Skeletal muscle satellite cell (primary cell): ENCODE data around the gene MBD6.

Source experiments
- H3K27me3 ChIP-seq: 2 replicates; pipeline ENCODE4 v1.7.0; 2013; ENCODE audit warnings: low read length; ENCODE audit not compliant: control insufficient read depth, insufficient read depth
- H3K36me3 ChIP-seq: 2 replicates; pipeline ENCODE4 v1.7.0; 2013; ENCODE audit warnings: mild to moderate bottlenecking, control low read depth, low read length; ENCODE audit not compliant: insufficient read depth
- H3K4me1 ChIP-seq: 2 replicates; pipeline ENCODE4 v1.7.0; 2013; ENCODE audit warnings: low read length; ENCODE audit not compliant: control insufficient read depth, insufficient read depth
- H3K4me2 ChIP-seq: 2 replicates; pipeline ENCODE4 v1.7.0; 2013; ENCODE audit warnings: mild to moderate bottlenecking, low read length
- H3K4me3 ChIP-seq: 2 replicates; pipeline ENCODE4 v1.7.0; 2013; ENCODE audit warnings: low read length
- H3K9ac ChIP-seq: 2 replicates; pipeline ENCODE4 v1.7.0; 2013; ENCODE audit warnings: mild to moderate bottlenecking, low read depth, low read length, moderate library complexity
- H3K9me3 ChIP-seq: replicated peaks from 2 replicates; pipeline ENCODE4 v1.7.0; 2013; ENCODE audit warnings: mild to moderate bottlenecking, control low read depth, low read length

MBD6 gene

DNA sequence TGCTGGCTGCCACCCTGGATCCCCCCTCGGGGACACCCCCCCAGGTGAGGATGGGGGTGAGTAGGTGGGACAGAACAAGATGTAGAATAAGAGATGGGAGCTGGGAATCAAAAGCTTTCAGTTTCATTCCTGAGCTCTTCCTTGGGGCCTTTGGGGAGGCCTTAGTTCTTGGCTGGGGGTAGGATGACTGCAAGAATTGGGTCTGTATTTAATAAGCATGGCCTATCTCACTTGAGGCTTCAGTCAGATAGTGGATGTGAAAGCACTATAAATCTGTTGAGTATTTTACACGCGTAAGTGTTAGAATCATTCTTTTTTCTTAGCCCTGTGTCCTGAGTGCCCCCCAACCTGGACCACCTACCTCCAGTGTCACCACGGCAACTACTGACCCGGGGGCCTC lies 4.6 kb downstream of the MBD6 start:
- Histone ChIP-seq H3K9me3 (no peaks in the 10 kb centered on the region), H3K4me2 (no peak overlapping the region), H3K27me3 (no peaks in the 10 kb centered on the region), H3K4me3 (no peak overlapping the region), H3K4me1 (peaks cover 19% of the 10 kb centered on the region), H3K9ac (no peak overlapping the region), H3K36me3 (peaks cover 71% of the 10 kb centered on the region)

DNA sequence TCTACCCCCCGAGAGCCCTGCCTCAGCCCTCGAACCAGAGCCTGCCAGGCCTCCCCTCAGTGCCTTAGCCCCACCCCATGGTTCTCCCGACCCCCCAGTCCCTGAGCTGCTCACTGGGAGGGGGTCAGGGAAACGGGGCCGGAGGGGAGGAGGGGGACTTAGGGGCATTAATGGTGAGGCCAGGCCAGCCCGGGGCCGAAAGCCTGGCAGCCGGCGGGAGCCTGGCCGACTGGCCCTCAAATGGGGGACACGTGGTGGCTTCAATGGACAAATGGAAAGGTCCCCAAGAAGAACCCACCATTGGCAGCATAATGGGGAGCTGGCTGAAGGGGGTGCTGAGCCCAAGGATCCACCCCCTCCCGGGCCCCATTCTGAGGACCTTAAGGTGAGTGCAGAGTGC lies 5.6 kb downstream of the MBD6 start:
- H3K4me2 ChIP-seq, result no peak overlapping the region
- H3K36me3 ChIP-seq, result peaks cover 81% of the 10 kb centered on the region
- H3K4me1 ChIP-seq, result peaks cover 18% of the 10 kb centered on the region
- H3K27me3 ChIP-seq, result no peaks in the 10 kb centered on the region
- no peak overlapping the region for H3K9ac ChIP-seq
- H3K9me3 ChIP-seq, result no peaks in the 10 kb centered on the region
- no peak overlapping the region for H3K4me3 ChIP-seq

DNA sequence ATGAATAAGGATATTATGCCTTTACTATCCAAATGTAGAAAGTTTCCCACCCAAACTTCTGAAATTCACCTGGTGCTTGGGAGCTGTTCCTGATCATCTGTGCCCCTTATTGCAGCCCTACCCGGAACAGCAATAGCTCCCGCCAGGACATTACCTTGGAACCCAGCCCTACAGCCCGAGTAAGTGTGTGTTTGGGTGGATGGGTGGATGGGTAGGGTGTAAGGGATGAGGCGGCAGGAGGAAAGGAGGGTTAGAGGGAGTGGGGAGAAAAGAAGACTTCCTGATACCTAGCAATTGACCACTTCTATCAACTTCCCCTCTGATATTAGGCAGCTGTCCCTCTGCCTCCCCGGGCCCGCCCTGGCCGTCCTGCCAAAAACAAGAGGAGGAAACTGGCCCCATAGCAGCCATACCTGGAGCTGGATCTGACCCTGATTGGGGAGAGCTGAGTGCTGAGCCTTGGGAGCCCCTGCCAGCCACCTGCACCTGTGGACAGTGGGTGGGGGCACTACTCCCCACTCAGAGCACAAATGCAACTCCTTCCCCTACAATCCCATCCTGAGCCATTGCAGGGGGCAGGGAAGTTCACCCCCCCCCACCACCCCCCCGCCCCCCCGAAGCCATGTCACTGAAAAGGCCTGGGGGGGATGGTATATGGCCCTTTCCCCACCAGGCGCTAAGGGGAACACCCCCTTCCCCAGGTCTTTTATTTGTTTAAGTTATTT lies 6.4 kb downstream of the MBD6 start:
- no peak overlapping the region for H3K9ac ChIP-seq
- no peaks in the 10 kb centered on the region for H3K9me3 ChIP-seq
- H3K4me2 ChIP-seq, result no peak overlapping the region
- H3K27me3 ChIP-seq, result no peaks in the 10 kb centered on the region
- H3K4me1 ChIP-seq, result peaks cover 13% of the 10 kb centered on the region
- no peak overlapping the region for H3K4me3 ChIP-seq
- H3K36me3 ChIP-seq, result peaks cover 87% of the 10 kb centered on the region

DNA sequence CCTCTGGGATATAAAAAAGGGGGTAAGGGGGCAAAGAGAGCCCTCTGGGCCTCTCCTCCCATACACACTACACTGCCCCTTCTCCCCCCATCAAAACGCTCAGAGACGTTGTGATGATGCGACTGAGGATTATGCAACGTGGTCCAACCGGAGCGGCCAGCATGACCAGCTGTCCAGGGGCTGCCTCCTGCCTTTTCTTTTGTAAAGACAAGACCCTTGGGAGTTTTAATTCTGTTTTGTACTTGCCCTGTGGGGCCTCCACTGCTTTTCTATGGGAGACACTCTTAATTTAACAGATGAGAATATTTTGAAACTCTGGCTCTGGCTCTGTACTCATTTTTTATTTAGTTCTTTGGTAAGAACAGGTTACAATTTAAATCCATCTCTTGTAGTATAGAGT lies 7.2 kb downstream of the MBD6 start:
- H3K36me3 ChIP-seq, result peaks cover 88% of the 10 kb centered on the region
- no peaks in the 10 kb centered on the region for H3K9me3 ChIP-seq
- no peaks in the 10 kb centered on the region for H3K27me3 ChIP-seq
- peaks cover 5% of the 10 kb centered on the region for H3K4me1 ChIP-seq
- no peak overlapping the region for H3K4me3 ChIP-seq
- no peak overlapping the region for H3K4me2 ChIP-seq
- H3K9ac ChIP-seq, result no peak overlapping the region

DNA sequence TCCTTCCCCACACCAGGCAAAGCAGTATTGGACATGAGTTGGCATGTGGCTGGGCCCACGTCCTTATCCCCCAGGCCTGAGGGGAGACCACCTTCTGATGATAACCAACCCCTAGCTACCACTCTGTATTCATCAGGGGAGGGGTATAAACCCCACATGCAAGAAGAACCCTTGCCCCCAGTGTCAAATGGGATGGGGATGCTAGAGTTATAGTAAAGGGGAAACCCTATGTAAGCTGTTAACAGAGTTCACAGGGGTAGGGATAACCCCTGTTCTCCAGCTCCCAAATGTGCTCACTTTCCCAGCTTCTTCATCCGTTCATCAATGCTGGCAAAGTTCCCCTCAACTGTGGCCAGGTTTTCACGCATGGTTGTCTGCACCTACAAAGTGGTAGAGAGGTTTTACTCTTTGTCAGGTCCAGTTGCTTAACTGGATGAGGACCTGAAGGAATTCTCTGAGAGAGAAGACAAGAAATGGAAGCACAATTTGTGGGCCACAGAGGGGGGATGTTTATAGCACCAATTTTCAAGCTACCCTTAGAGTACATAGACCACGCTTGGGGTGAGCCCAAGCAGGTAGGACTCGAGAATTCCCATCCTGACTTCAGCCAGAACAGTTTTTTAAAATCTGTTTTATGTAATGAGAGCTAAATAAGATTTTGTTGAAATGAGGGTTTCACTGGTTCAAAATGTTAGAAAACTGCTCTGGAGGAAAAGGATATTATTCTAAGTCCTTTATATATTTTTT lies 7.9 kb downstream of the MBD6 start:
- Histone ChIP-seq H3K4me1 (no peaks in the 10 kb centered on the region), H3K9me3 (no peaks in the 10 kb centered on the region), H3K27me3 (no peaks in the 10 kb centered on the region), H3K36me3 (peaks cover 89% of the 10 kb centered on the region), H3K4me2 (no peak overlapping the region), H3K4me3 (no peak overlapping the region), H3K9ac (no peak overlapping the region)

DNA sequence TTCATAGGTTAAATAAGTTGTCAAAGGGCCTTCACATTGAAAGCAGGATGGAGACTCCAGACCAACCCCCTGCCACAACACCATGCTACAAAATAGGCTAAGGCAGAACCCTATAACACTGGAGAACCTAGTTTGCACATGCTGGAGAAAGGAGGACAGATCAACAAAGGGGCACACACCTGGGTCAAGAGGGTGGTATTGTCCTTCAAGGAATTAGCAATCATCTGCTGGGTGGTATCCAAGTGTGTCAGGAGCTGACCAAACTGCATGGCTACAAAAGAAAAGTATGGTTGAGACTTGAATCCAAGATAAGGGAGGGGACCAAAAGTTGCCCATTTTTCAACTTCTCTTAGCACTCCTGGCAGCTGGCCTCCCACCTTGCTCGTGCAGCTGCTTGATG lies 9.2 kb downstream of the MBD6 start:
- Histone ChIP-seq H3K4me3 (no peak overlapping the region), H3K4me2 (no peak overlapping the region), H3K9me3 (no peaks in the 10 kb centered on the region), H3K27me3 (no peaks in the 10 kb centered on the region), H3K4me1 (no peaks in the 10 kb centered on the region), H3K36me3 (peaks cover 83% of the 10 kb centered on the region), H3K9ac (no peak overlapping the region)

DNA sequence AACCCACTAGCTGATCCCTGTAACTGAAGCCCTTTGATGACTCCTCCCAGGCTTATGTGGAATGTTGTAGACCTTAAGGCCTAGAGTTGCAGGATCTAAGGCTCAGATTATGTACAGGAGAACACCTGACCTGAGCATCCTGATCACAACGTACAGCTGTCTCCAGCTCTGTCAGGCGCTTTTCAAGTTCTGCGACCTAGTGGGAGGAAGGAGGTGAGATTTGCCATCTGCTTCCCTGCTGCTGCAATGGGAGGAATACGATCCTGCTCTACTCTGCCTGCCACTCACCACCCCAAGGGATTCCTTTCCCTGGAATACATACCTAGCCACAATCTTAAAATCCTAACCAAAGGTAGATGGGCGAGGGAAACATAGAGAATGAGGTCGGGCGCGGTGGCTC lies 10.5 kb downstream of the MBD6 start:
- no peaks in the 10 kb centered on the region for H3K9me3 ChIP-seq
- H3K36me3 ChIP-seq, result peaks cover 81% of the 10 kb centered on the region
- H3K4me3 ChIP-seq, result no peak overlapping the region
- H3K4me1 ChIP-seq, result no peaks in the 10 kb centered on the region
- H3K27me3 ChIP-seq, result no peaks in the 10 kb centered on the region
- no peak overlapping the region for H3K4me2 ChIP-seq
- H3K9ac ChIP-seq, result no peak overlapping the region

DNA sequence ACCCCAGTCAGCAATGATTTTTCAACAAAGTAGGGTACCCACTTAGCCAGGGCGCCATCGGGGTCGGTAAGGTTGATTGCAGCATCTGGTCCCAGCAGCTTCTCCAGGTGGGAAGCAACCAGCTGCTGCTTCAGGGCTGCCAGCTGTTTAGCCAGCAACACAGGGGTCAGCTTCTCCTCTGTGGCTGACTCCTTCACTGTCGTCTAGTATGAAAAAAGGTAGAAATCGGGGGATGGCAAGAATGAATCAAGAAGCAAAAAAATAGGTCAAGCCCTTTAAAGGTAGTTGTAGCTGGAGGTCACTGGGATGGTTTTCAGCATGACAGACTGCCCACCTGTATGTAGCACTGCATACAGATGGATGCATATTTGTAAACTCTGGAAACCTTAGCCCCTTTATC lies 11.6 kb downstream of the MBD6 start:
- H3K36me3 ChIP-seq, result peaks cover 81% of the 10 kb centered on the region

DNA sequence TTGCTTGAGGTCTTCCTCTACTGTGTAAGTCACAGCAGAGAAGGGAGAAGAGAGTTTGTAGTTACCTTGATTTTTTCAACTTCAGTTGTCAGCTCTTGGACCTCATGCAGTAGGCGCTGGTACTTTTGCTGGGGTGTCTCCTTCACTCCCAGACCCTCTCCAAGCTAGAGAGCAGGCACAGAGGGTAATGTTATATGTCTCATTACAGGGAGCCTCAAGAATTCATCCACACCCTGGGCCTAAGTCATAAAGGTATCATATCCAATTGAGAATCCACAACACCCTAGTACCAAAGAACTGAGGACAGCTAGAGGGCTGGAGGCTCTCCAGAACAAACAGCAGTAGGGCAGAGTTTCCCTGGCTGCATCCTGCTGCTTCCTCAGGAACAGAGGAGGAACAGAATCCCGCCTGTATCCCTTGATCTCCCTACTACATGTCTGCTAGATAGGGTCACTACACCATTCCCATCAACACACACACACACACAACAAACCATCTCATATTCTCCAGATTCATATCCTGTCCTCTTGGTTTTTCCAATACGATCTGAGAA lies 12.4 kb downstream of the MBD6 start:
- Histone ChIP-seq H3K9me3 (no peaks in the 10 kb centered on the region), H3K4me3 (no peak overlapping the region), H3K36me3 (peaks cover 81% of the 10 kb centered on the region)

More for the DNA sequence above, 11.6 kb downstream of the MBD6 start:
- no peak overlapping the region for H3K4me3 ChIP-seq
- H3K4me1 ChIP-seq, result no peaks in the 10 kb centered on the region
- no peak overlapping the region for H3K4me2 ChIP-seq
- no peaks in the 10 kb centered on the region for H3K27me3 ChIP-seq
- no peaks in the 10 kb centered on the region for H3K9me3 ChIP-seq
- H3K9ac ChIP-seq, result no peak overlapping the region

DNA sequence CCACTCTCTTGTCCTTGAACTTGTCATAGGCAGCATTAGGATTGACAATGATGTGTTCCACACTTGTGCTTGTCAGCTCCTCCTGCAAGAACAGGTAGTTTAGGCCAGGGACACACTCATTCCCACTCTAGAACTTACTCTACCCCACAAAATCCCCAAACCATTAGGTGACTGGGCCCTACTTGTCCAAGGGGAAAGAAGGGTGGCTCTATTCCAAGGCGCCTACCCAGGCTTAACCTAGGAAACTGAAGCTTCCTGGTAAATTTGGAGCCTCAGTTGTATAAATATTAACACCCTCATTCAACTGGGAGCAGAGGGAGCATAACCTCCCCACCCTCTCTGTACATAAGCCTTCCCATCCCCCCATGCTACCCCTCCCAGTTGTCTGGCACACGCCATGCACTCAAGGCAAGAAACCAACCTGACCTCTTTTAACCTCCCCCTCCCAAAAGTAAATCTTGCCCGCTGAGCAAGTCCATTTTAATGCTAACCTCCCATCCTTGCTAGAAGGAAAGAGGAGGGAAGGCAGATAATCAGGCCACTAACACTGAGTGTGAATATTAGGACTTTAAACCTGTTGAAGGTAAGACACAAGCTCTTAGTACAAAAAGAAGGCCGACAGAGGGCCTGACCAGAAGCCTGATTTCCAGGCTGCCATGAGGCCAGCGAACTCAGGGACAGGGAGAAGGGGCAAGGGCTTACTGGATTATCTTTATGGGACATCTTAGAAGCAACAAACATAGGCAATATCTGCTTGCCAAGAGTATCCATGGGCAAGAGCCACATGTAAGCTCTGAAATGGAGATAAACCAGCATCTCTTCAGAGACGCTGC lies 13.4 kb downstream of the MBD6 start:
- Histone ChIP-seq H3K4me2 (no peak overlapping the region), H3K4me1 (peaks cover under 1% of the 10 kb centered on the region), H3K36me3 (peaks cover 76% of the 10 kb centered on the region), H3K9ac (no peak overlapping the region), H3K4me3 (no peak overlapping the region), H3K9me3 (no peaks in the 10 kb centered on the region), H3K27me3 (no peaks in the 10 kb centered on the region)

More for the DNA sequence above, 12.4 kb downstream of the MBD6 start:
- H3K9ac ChIP-seq, result no peak overlapping the region
- H3K27me3 ChIP-seq, result no peaks in the 10 kb centered on the region
- no peaks in the 10 kb centered on the region for H3K4me1 ChIP-seq
- no peak overlapping the region for H3K4me2 ChIP-seq

DNA sequence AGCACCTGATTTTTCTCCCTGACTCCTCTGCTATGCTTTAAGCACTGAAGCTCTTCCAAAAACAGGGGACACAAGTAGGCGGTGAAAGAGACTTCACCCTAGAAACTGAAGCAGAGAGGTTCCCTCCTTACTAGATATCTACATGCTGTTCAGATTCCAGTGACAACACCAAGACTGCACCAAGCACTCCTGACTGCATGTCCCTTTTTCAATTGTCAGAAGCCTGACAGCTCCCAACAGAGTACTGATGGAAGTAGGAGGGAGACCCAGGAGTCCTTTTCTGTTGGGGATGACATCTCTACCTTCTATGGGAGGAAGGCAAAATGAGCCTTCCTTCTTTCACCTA lies 13.9 kb downstream of the MBD6 start:
- H3K36me3 ChIP-seq, result peaks cover 76% of the 10 kb centered on the region
- H3K27me3 ChIP-seq, result no peaks in the 10 kb centered on the region
- no peaks in the 10 kb centered on the region for H3K9me3 ChIP-seq
- no peak overlapping the region for H3K9ac ChIP-seq
- H3K4me3 ChIP-seq, result no peak overlapping the region
- H3K4me1 ChIP-seq, result peaks cover 6% of the 10 kb centered on the region
- H3K4me2 ChIP-seq, result no peak overlapping the region
